ENCODE measurements around the gene DNMT3A.
"Not testable (repeated sequence)": the region's sequence is repeated elsewhere in the genome, so short reads cannot be mapped to it uniquely, and the experiment has no call there.

Gene DNMT3A

GRCh38 chr2:25285265-25286024 is 56.3 kb downstream of the DNMT3A start:
- DNase-seq (ENCODE audit: low read depth in 3 of 3) = no peak

GRCh38 chr2:25284756-25285155 is 57.0 kb downstream of the DNMT3A start:
- no peak for DNase-seq (ENCODE audit: low read depth in 3 of 3)

- DNase-seq (ENCODE audit: low read depth in 3 of 3) = no peak
Observed at GRCh38 chr2:25283921-25284320, 57.8 kb downstream of the DNMT3A start.

- no peak for DNase-seq (ENCODE audit: low read depth in 3 of 3)
Observed at GRCh38 chr2:25281941-25282340, 59.8 kb downstream of the DNMT3A start.

GRCh38 chr2:25281522-25281921 is 60.2 kb downstream of the DNMT3A start:
- DNase-seq (ENCODE audit: low read depth in 3 of 3) = no peak

- no peak for DNase-seq (ENCODE audit: low read depth in 3 of 3)
Observed at GRCh38 chr2:25280051-25280687, 61.6 kb downstream of the DNMT3A start.

GRCh38 chr2:25279091-25279651 is 62.6 kb downstream of the DNMT3A start:
- no peak for DNase-seq (ENCODE audit: low read depth in 3 of 3)

- peak; percentile 55 to 66 (median 60) for DNase-seq (ENCODE audit: low read depth in 3 of 3)
Observed at GRCh38 chr2:25276569-25277465, 64.9 kb downstream of the DNMT3A start.

- DNase-seq (ENCODE audit: low read depth in 3 of 3) = no peak
Observed at GRCh38 chr2:25275575-25275965, 66.2 kb downstream of the DNMT3A start.

GRCh38 chr2:25274868-25275574 is 66.7 kb downstream of the DNMT3A start:
- peak in 1 of 3 experiments; percentile 41 for DNase-seq (ENCODE audit: low read depth in 3 of 3)

- DNase-seq (ENCODE audit: low read depth in 3 of 3) = no peak
Observed at GRCh38 chr2:25273985-25274535, 67.7 kb downstream of the DNMT3A start.

- not testable (repeated sequence) for DNase-seq (ENCODE audit: low read depth in 3 of 3)
Observed at GRCh38 chr2:25272705-25273104, 69.0 kb downstream of the DNMT3A start.

- DNase-seq (ENCODE audit: low read depth in 3 of 3) = no peak
Observed at GRCh38 chr2:25270061-25270460, 71.7 kb downstream of the DNMT3A start.

GRCh38 chr2:25269233-25269632 is 72.5 kb downstream of the DNMT3A start:
- DNase-seq (ENCODE audit: low read depth in 3 of 3) = no peak

GRCh38 chr2:25268139-25268538 is 73.6 kb downstream of the DNMT3A start:
- DNase-seq (ENCODE audit: low read depth in 3 of 3) = no peak

GRCh38 chr2:25266399-25266798 is 75.3 kb downstream of the DNMT3A start:
- DNase-seq (ENCODE audit: low read depth in 3 of 3) = no peak

- no peak for DNase-seq (ENCODE audit: low read depth in 3 of 3)
Observed at GRCh38 chr2:25265802-25266201, 75.9 kb downstream of the DNMT3A start.

GRCh38 chr2:25265001-25265400 is 76.7 kb downstream of the DNMT3A start:
- DNase-seq (ENCODE audit: low read depth in 3 of 3) = no peak

GRCh38 chr2:25262288-25262687 is 79.4 kb downstream of the DNMT3A start:
- no peak for DNase-seq (ENCODE audit: low read depth in 3 of 3)

GRCh38 chr2:25259737-25260124 is 82.0 kb downstream of the DNMT3A start:
- DNase-seq (ENCODE audit: low read depth in 3 of 3) = no peak
